ENCODE results near the gene HLCS.
A peak's percentile ranks its signal among the peaks of the same experiment; 100 is the strongest.

HLCS gene

DNA sequence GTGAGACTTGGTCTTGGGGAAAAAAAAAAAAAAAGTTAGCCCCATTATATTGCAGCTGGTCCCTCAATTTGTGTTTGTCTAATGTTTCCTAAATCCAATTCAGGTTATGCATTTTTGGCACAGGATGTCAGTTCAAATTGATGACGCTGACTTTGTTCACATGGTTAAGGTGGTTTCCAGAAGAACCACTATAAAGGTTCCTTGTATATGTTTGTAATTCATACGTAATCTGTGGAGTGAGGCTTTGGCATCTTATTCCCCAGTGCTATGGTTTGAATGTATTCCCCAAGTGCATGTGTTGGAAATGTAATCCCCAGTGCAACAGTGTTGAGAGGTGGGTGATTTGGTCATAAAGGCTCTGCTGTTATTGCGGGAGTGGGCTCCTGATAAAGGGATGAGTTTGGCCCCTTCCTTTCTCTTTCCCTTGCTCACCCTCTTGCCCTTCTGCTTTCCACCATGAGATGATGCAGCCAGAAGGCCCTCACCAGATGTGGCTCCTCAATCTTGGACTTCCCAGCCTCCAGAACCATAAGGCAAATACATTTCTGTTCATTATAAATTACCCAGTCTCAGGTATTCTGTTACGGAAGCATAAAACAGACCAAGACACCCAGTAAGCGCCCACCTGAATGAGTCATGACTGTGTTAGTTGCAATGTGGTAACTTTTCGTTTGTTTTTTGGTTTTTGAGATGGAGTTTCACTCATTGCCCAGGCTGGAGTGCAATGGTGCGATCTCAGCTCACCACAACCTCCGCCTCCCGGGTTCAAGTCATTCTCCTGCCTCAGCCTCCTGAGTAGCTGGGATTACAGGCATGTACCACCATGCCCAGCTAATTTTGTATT, 19.5 kb upstream of the HLCS start:
- DNase-seq = no peak

DNA sequence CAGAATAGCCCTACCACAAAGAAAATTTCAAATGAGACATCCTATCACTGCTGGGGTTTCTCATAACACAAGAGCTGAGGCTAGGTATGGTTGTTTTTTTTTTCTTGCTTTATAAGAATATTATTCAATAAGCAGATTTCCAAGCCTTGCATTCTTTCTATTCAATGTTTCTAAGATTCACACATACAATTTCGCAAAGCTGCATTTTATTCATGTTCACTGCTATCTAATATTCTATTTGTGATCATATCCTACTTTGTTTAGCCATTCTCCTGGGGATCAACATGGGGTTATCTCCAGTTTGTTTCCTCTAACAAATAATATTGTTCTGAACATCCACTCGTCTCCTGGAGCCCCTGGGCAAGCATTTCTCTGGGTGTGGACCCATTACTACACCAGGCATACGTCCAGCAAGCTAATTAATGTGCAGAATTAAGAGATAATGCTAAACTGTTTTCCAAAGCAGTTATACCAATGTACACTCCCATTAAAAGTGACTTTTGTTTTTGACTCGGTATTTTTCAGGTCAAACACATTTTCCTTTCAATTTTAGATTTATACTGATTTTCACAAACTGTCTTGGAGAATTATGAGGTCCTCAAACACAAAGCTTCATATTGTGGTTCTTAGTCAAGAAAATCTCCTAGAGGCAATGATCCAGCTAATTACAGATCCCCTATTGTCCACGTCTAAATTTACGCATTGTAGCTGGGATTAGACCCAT, 15.7 kb upstream of the HLCS start:
- no peak for DNase-seq

DNA sequence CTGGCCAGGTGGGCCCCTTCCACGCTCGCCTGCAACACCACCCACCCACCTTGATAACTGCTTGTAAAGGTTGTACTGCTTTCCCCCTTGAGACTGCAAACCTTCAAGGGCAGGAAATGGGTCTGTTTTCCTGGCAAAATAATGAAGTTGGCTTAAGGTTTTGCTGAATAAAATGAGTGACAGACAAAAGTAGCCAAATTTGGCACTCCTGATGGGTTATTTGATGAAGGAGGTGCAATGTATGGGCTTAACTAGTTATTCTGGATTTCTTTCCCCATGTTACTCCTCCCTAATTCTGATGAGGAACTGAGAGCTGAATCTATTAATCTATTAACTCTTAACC, 14.6 kb upstream of the HLCS start:
- no peak for DNase-seq

DNA sequence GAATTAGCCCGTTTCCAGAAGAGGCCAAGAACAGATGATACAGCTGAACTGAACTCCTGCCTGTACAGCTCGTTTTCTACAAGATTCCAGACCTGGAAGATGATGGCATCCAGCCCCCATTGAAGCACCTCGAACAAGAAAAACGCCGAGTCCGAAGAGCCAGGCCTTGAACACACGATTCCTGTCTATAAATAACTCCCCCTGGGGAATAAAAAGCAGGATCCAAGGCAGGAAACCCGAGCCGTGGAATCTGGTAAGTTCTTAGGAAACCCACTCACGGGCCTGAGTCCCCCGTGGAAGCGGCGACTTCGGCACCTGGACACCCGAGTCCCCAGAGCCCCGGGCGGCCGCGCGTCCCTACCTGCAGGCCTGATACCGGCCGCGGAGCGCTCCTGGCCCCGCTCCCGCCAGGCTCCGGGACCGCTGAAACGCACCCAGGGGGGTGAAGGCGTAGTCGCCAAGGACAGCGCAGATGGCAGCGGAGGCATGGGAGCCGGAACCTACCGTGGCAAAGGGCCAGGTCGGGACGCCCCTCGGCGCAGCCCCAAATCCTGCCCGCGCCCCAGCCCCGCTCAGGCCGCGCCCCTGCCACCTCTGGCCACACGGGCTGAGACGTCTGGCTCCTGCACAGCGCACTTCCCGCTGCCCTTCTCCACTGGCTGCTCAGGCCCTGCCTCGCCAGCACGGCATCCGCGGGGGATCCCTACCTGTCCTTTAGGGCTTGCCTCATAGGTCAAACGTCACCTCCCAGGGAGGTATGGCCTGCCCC, 14.0 kb upstream of the HLCS start:
- DNase-seq = peak; percentile 26 to 61

DNA sequence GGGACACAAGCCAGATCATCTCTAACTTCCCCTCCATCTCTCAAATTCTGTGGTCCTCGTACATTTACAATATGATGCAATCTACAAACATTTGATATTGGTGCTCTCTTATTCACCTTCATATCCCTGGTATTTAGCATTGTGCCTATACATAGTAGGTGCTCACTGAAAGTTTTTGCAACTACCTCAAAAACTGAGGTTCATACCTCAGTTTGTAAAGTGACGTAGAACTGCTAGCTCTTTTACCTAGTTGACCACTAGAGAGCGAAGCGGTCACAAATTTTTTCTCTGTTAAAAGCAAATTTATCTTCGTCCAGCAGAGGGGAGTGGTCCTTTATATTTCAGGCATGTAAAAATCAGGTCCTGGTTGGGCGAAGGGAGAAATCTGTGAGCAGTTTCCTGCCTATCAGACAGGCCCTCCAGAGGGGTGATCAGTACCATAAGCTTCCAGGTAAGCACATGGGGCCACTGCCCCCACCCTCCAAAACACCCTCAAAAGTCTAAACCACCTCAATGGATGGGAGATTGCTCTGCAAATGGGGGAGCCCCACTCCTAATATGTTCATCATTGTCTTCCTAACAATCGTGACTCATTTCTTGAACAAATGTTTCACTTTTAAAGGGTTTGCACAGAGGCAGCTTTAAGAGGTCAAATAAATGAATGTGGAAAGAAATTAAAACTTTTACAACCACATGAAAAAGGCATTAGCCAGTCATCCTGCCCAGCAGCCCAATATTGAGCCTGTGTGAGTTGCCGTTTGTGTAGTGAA, 10.6 kb upstream of the HLCS start:
- peak; percentile 69 to 80 for DNase-seq

DNA sequence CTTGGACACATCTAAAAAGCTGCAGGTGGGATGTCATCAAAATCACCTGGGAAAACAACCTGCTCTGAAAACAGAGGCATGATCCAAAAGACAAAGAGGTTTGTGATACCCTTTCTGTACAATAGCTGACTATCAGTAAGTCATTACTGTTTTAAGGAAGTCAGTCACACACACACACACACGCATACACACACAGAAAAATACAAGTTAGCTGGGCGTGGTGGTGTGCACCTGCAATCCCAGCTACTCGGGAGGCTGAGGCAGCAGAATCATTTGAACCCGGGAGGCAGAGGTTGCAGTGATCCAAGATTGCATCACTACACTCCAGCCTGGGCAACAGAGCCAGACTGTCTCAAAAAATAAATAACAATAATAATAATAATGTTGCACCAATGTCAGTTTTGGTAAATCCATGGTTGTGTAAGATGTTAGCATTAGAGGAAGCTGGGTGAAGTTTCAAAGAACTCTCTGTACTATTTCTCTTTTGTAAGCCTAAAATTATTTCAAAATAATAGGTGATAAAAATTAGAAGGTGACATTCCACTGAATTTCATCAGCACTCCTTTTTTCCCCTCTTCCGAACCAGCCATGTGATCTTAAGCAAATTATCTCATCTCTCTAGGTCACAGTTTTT, 9.9 kb upstream of the HLCS start:
- DNase-seq = no peak

DNA sequence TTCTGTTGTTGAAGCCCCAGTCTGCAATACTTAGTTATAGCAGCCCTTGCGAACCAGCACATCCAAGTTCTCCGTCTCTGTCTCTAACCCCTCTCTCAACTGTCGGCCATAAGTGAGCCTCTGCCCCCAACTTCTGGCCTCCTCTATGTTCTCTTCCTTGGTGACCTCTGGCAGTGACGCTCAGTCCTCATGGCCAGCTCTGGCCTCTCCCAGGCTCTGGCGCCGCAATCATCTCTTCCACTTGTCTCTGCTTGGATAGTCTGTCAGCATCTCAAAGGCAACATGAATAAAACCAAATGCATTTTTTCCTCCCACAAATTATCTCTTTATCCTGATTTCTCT, 8.4 kb upstream of the HLCS start:
- DNase-seq = no peak

DNA sequence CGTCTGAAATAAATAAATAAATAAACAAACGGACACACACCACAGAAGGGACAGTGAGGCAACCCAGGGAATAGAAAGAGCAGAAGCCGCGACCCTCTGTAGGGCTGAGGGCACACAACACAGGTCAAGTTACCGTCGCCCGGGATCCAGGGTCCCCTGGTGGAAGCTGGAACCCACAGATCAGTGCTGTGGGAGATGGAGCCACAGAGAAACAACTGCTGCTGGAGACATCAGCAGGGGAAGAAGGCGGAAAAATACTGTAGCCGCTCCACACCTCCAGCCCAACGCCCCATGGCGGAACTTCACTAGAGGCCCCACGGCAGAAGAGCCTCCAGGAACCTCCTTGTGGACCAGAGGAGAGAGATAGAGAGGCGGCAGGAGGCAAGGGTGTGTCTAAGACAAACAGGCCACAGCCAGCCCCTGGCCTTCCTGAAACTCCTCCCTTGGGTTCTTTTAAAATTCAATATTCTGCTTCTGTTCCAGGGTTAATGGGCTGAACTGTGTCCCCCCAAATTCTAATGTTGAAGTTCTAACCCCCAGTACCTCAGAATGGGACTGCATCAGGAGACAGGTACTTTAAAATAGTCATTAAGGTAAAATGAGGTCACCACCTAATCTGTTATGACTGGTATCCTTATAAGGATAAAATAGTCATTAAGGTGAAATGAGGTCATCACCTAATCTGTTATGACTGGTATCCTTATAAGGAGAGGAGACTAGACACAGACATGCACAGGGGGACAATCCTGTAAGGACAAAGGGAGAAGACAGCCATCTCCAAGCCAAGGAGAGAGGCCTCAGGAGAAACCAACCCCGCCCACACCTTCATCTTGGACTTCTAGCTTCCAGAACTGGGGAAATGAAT, 7.7 kb upstream of the HLCS start:
- no peak for DNase-seq

DNA sequence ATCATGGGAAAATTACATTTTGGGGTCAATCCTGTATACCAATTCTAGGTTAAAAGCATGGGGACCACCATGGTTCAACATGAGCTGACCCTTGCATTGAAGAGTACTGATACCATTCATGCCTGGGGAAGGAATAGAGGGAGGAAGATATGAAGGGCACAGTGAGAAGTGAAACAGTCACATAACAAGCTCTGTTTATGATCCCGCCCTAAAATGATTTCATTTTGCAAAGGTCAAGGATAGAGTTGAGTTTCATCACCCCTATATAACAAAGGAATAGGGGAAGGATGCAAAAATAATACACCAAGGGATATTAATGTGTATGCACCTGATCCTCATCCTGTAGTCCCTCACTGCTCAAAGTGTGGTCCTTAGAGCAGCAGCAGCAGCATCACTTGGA, 2.5 kb upstream of the HLCS start:
- DNase-seq = no peak

DNA sequence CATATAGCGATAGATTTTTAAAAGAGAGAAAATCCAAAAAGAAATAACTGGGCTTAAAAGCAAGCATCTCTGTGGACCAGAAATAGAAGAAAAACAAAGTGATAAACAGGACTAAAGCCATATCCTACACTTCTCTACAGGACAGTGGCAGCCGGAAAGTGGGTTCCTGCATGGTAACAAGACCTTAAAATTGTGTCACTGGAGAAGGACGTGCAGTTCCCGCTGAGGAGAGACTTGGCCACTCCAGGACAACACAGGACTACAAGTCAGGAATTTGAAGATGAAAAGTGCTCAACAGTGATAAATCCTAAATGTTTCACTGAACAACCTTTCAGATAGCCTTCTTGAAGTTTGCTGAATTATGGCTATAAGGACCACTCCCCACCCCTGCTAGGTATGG, 1.9 kb upstream of the HLCS start:
- DNase-seq = no peak

DNA sequence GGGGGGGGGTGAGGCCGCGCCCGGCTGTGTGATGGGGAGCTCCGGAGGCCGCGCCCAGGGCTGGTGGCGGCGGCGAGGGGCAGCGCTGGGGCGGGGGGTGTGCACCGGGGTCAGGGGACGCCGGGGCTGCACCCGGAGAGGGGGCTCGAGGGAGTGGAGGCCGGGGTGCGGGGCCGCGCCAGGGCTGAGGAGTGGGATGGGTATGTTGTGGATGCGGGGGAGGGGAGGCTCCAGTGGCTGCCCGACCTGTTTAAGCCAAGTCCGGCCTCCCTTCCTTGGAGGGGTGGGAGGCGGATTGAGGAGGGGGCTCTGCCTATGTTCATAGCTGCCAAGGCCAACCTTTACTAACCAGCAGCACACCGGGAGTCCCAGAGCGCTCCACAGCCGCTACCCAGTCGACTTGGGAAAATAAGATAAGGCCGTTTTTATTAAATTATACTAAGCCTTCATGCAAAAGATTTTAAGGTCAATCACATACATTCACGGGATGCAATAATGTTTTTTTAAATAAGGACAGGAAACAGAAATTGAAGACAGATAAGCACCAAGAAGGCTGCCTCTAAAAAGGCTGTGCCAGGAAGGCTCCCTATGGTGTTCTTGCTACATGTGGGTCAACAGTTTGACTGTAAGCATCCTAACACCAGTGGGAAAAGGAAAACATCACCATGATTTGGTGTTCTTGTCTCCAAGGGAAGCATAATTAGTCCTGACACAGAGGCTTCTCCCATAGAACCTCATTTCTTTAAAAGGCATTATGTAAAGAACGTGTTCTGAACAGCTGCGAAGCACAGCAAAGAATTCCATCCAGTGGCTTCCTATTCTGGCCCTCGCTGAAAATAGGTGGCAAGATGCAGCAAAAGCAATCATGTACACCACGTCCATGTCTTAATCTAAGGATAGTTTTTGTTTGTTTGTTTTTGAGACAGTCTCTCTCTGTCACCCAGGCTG, 626 bp upstream of the HLCS start:
- peak in 1 of 2 experiments; percentile 22 for DNase-seq

DNA sequence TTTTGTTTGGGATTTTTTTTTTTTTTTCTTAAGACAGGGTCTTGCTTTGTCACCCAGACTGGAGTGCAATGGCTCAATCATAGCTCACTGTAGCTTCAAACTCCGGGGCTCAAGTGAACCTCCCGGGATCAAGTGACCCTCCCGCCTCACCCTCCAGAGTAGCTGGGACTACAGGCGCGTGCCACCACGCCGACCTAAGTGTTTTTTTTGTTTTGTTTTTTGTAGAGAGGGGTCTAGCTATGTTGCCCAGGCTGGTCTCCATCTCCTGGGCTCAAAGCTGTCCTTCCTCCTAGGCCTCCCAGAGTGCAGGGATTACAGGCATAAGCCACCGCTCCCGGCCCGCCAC, 776 bp downstream of the HLCS start:
- no peak for DNase-seq

DNA sequence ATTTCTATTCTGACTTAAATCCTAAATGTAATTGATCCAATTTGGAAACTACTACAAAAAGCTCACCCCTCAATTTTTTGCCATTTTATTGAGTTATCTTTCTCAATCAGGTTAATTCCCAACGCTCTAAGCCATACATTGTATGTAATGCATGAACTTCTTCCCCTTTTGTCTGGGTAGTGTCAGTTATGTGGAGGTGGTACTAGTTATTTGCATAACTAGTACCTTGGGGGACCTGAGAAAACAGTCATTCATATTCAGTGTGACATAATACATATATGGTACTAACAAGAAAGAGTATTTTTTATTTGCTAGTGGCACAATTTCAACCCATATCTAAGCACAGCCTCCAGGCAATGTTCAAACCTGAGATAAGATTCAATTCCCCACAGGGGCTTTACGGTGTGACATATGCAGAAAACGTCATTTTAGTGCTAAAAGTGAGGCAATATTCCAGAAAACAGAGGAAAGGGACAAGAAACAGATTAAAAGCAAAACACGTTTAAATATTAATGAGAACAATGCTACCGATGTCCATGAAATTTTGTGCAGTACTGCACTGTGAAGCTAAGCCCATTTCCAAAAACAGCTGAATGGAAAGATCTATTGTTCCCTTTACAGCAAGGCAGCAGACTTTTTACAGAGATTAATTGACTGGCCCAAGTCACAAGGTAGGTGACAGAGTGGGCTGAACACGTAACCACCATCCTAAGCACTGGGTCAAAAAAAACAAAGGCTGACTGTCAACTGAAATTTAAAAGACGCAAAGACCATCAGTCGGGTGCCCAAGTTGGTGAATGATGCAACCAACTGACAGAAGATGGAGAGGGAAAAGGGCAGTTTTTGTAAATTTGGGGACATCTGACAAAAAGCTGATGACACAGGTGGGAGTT, 1.4 kb downstream of the HLCS start:
- DNase-seq = no peak

DNA sequence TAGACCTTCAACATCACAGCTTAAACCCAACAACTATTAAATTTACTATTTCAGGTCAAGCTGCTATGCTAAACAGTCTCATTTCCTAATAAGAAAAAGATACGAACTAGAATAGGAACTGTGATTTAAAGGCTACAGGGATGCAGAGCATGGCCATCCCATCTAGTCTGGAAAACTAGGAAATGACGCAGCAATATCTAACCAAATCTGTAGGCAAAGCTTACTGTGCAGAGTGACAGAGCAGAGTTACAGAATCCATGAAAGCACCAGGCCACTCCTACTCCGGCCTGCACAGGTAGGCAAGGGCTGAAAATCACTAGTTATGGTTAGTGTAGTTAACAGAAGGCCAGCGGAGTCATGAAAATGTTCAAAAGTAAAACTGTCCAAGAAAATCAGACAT, 2.1 kb downstream of the HLCS start:
- no peak for DNase-seq

DNA sequence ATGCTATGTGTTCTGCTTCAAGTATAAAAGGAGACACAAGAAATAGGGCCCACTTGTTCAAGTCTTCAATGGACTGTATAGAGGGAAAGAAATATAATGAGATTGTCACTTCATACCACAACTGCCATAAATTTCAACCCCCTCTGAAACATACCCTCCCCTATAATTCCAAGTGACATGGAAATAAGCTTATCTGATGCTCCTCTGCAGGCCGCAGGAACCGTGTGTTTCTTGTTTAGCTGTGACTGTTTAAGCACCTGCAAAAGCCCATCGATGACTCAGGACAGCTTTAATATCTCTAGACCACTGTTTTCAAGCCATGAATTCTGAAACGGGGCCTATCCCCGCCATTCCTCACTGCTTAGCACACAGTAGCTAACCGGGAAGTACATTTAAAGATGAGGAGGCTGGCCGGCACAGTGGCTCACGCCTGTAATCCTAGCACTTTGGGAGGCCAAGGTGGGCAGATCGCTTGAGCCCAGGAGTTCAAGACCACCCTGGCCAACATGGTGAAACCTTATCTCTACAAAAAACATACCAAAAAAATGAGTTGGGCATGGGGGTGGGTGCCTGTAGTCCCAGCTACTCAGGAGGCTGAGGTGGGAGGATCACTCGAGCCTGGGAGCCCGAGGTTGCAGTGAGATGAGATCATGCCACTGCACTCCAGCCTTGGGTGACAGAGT, 4.2 kb downstream of the HLCS start:
- no peak for DNase-seq

DNA sequence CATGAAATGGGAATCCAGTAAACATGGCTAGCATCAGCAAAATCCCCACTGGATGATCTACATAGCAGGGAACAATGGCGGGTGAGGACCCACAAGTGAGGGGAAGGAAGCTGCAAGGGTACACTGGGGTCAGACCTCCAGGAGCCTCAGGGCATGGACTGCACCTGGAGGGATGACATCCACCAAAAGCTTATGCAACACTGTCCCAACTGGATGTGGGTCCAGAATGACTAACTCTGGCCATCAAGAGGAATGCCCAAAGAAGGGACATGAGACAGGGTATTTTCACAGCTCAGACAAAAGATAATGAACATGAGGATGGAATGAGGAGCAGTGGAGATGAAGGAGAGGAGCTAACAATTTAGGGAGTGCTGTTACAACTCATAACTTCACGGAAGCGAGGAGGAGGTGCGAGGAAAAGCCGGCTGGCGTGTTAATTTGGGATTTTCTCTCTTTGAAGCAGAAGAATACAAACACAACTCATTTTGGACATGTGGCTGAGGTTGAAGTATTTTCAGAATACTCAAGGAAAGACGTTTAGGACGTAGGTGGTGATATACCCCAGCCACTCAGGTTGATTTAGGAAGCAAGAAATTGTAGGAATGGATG, 5.7 kb downstream of the HLCS start:
- DNase-seq = no peak

DNA sequence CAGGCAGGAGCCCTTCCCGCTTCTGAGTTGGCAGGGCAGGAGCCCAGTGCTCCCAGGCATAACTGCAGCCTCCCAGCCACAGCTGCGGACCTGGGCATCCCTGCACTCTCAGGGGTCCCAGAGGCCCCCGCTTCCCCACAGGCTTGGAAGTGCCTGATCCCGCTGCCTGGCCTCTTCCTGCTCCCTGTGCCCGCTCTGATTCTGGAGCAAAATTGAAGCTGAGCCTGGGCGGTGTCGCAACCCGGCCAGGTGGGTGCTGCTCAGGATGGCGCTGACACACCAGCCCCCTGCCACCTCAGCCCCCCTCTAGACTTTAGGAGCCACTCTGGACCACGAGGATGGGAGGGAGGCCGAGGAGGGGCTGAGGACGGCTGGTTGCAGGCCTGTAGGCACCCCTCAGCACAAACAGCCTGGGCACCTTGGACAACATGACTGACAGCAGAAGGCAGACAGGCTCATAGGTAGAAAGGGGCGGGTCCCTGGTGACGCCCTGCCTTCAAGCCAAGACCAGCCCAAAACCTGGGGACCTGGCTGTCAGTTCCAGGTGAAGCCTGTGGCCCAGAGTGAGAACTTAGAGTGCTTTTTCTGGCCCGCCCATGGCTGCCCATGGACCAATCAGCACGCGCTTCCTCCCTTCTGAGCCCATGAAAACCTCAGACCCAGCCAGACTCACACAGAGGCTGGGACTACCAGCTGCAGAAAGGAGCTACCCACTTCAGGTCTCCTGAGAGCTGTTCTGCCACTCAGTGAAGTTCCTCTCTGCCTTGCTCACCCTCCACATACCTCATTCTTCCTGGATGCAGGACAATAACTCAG, 7.2 kb downstream of the HLCS start:
- no peak for DNase-seq

DNA sequence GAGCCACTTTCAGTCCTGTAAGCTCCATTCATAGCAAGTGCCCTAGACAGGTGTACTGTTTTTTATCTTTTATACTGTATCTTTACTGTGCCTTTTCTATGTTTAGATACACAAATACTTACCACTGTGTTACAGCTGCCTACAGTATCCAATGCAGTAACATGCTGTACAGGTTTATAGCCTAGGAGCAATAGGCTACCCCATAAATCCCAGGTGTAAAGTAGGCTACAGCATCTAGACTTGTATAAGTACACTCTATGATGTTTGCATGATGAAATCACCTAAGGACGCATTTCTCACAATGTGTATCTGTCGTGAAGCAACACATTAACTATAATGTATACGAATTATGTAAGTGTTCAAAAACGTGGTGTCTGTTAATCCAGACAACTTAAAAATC, 10.7 kb downstream of the HLCS start:
- DNase-seq = no peak

All from NCI-H2081 (cell line).